HFFc6 (cell line): ENCODE measurements around the gene FOS. TPM values are rescaled to one million over a fixed set of nuclear protein-coding genes. Genes with fewer than 3 reads are reported as not detected.
A peak's percentile ranks its signal among the peaks of the same experiment; 100 is the strongest.

Experiments used
- DNase-seq: peaks from one replicate; pipeline ENCODE4 v3.0.0-alpha.2; 2018
- H3K27ac Mint-ChIP-seq: 2 replicates; pipeline ENCODE4 v1.8.0; 2020; ENCODE audit warnings: mild to moderate bottlenecking, mixed read lengths
- H3K27me3 Mint-ChIP-seq: 2 replicates; pipeline ENCODE4 v1.8.0; 2021; ENCODE audit warnings: mild to moderate bottlenecking, moderate library complexity, mixed read lengths; ENCODE audit not compliant: insufficient read depth
- H3K36me3 Mint-ChIP-seq: 2 replicates; pipeline ENCODE4 v1.8.0; 2021; ENCODE audit warnings: low read depth, mixed read lengths
- H3K4me1 Mint-ChIP-seq: 2 replicates; pipeline ENCODE4 v1.8.0; 2020; ENCODE audit warnings: low read depth, mixed read lengths
- H3K4me3 Mint-ChIP-seq: 2 replicates; pipeline ENCODE4 v1.8.0; 2020; ENCODE audit warnings: mild to moderate bottlenecking, moderate library complexity, mixed read lengths
- H3K9me3 Mint-ChIP-seq: 2 replicates; pipeline ENCODE4 v1.8.0; 2020; ENCODE audit warnings: mild to moderate bottlenecking, mixed read lengths
- total RNA-seq, 6 experiments: library from RNA; stranded (reverse); fragmentation: NEBNext Ultra II Directional; extraction: Animal tissue kit (Norgen Biotek cat#: 25700); gene quantifications; 2 replicates in 1 of 6; 3 replicates in 5 of 6; pipeline ENCODE4 v1.2.3, GENCODE V29; 2021
- TF ChIP-seq, protein P1 (sequence below): fragments of 200-600 bp; sonication (generic); IDR thresholded peaks from 2 replicates; pipeline ENCODE4 v1.5.0; 2021; ENCODE audit warnings: antibody characterized with exemption, mild to moderate bottlenecking

The FOS gene
- total RNA-seq, 6 experiments from 2014 or later = 118 to 368 (median 342) TPM

DNA sequence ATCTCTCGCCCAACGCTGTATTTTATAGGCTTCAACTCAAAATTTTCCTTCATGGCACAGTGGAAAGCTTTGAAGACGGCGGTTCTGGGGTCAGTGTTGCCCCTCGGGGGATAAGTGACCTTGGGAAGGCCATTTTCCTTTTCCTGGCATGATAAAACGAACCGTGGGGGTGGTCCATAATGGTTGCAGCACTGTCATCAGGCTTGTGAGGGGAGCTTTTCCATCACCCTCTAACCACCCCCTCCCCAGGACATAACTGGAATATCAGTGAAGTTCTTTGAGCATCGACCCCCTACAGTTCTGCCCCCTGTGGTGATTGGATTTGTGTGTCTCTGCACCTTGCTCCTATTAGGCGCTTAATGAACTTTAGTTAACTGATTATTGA, 16.0 kb downstream of the FOS start:
- TF ChIP-seq, protein P1, sequence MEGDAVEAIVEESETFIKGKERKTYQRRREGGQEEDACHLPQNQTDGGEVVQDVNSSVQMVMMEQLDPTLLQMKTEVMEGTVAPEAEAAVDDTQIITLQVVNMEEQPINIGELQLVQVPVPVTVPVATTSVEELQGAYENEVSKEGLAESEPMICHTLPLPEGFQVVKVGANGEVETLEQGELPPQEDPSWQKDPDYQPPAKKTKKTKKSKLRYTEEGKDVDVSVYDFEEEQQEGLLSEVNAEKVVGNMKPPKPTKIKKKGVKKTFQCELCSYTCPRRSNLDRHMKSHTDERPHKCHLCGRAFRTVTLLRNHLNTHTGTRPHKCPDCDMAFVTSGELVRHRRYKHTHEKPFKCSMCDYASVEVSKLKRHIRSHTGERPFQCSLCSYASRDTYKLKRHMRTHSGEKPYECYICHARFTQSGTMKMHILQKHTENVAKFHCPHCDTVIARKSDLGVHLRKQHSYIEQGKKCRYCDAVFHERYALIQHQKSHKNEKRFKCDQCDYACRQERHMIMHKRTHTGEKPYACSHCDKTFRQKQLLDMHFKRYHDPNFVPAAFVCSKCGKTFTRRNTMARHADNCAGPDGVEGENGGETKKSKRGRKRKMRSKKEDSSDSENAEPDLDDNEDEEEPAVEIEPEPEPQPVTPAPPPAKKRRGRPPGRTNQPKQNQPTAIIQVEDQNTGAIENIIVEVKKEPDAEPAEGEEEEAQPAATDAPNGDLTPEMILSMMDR = peak; percentile 52
- Mint-ChIP-seq H3K4me3 (peak overlapping the region; percentile 89), H3K27me3 (peaks cover 1% of the 10 kb centered on the region; the same call in 1 of the 2 replicates), H3K4me1 (peaks cover 21% of the 10 kb centered on the region), H3K27ac (peak overlapping the region; percentile 88), H3K36me3 (no peaks in the 10 kb centered on the region), H3K9me3 (no peaks in the 10 kb centered on the region)
- DNase-seq = no peak

DNA sequence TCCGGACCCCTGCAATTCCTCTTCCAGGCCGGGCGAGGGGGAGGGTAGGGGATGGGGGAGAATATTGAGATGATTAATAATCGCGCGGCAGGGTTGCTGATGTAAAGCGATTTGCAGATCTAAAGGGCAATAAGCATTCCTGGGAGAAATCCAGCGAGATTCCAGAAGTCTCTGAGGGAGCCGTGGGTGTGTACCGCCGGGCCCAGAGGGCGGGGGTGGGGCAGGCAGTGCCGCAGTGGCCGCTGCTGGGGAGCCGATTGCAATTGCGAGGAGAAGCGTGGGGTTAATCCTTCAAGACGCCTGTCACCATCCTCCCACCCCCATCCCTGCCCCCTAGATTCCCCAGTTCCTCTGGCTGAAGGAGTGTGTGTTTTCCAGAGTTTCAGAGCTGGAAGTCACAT, 16.4 kb downstream of the FOS start:
- TF ChIP-seq, protein P1 = peak; percentile 4; the same call in 1 of the 2 replicates
- peak; percentile 74 for DNase-seq
- Mint-ChIP-seq H3K36me3 (no peaks in the 10 kb centered on the region), H3K4me1 (peaks cover 21% of the 10 kb centered on the region), H3K27ac (peak overlapping the region; percentile 88), H3K27me3 (peaks cover 1% of the 10 kb centered on the region; the same call in 1 of the 2 replicates), H3K9me3 (no peaks in the 10 kb centered on the region), H3K4me3 (peak overlapping the region; percentile 89)

DNA sequence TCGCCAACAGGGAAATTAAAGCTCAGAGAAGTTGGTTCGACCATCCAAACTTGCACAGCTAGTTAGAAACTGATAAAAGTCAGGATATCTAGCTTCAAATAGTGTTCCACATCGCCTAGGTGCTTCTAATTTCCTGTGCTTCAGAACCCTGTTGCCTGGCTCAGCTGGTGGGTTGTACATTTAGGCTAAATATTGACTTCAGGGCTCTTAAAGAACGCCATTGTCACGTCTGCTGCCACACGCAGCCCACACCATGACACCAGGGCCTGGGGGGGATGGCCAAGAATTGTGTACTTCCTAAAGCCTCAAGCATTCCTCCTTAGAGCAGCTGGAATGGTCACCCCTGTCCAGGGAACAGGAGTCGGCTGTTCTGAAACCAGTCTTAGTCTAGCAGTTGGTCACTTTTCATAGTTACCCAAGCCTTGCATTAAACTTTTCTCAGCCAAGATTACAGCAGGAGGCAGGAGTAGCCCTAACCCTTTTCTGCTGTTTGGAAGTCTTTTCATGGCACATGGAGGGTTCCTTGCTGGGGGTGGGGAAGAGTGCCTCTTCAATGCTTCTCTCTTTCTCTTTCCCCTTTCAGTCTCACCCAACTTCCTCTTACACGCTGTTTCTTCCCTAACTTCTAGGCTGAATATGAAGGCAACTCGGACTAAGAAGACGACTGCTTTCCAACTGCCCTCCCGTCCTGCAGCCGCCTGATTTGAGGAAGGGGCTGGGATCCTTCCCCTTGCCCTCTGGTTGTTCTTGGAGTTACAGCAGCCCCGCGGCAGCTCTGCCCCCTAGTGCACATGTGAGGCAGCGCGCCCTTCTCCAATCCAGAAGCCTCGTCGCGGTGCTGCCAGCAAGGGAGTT, 17.1 kb downstream of the FOS start:
- DNase-seq = peak; percentile 54
- Mint-ChIP-seq H3K4me1 (peaks cover 21% of the 10 kb centered on the region), H3K27me3 (peaks cover 1% of the 10 kb centered on the region; the same call in 1 of the 2 replicates), H3K36me3 (no peaks in the 10 kb centered on the region), H3K27ac (peak overlapping the region; percentile 88), H3K4me3 (peak overlapping the region; percentile 89), H3K9me3 (no peaks in the 10 kb centered on the region)
- TF ChIP-seq, protein P1 = peak; percentile 96

DNA sequence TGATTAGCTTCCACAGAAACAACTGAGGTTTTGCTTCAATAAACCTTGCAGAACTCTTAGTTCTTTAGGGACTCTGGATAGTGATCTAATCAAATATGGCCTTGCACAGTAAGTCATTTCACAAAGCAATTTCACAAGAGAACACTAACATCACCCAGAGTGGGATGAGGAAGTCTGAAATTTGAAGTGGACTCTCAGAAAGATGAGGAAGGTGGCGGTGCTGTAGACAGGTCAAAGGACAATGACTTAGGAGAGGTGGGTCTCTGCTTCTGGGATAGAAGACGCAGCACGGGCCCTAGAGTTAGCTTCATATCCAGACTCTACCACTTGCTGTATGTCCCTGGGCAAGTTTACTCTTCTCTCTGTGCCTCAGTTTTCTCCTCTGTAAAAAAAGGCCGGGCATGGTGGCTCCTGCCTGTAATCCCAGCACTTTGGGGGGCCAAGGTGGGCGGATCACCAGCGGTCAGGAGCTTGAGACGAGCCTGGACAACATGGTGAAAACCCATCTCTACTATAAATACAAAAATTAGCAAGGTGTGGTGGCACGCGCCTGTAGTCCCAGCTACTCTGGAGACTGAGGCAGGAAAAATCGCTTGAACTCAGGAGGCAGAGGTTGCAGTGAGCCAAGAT, 18.9 kb downstream of the FOS start:
- no peaks in the 10 kb centered on the region for H3K9me3 Mint-ChIP-seq
- DNase-seq = no peak
- H3K27ac Mint-ChIP-seq = no peak overlapping the region

DNA sequence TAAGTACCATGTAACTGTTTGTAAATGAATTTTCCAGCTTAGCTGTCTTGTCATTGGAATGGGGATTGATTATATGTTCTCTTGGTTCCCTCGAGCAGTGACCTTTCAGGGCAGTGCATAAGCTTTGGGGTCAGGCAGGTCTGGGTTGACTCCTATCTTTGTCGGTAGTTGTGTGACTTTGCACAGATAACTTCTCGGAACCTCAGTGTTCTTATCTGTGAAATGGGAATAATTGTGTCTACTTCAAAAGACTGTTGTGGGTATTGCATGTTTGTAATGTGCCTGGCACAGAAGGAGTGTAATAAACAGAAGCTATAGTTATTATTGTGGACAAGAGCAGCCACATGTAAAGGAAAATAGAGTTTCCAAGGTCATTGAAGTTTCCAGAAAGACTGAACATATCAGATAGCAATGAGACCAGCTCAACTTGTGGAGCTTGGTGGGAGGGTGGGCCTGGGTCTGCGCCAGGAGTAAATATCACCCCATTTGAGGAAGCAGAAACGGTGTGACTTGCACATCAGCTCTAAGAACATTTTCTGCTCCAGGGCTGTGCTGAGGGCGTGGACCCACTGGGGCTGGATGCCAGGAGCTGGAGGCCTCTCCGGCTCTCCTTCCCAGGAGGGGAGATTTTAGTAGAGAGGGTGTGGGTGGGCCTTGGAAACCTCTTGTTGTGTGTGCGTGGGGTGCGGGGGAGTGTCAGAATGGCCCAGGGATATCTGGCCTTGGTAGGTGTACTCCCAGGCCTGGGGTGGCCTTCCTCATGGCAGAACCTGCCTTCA, 19.7 kb downstream of the FOS start:
- Mint-ChIP-seq H3K9me3 (no peaks in the 10 kb centered on the region), H3K4me1 (peaks cover 23% of the 10 kb centered on the region), H3K27ac (no peak overlapping the region), H3K36me3 (no peaks in the 10 kb centered on the region), H3K27me3 (peaks cover 1% of the 10 kb centered on the region; the same call in 1 of the 2 replicates), H3K4me3 (no peak overlapping the region)
- TF ChIP-seq, protein P1 = no peak
- DNase-seq = no peak

More for the DNA sequence above, 18.9 kb downstream of the FOS start:
- TF ChIP-seq, protein P1 = no peak
- Mint-ChIP-seq H3K36me3 (no peaks in the 10 kb centered on the region), H3K4me1 (peaks cover 21% of the 10 kb centered on the region), H3K4me3 (no peak overlapping the region), H3K27me3 (peaks cover 1% of the 10 kb centered on the region; the same call in 1 of the 2 replicates)
